Activated CD4-positive, CD25-positive, alpha-beta regulatory T cell treated with anti-CD3 and anti-CD28 coated beads, Interleukin-2, amount 50 U/mL, for 16 hours (primary cell): ENCODE measurements around the gene SPC24.
"Not testable (repeated sequence)": the region's sequence is repeated elsewhere in the genome, so short reads cannot be mapped to it uniquely, and the experiment has no call there.

Experiments
- DNase-seq: peaks from one replicate; pipeline ENCODE4 v3.0.0-alpha.2; 2020; ENCODE audit warnings: low read depth, low spot score

Gene SPC24

DNA sequence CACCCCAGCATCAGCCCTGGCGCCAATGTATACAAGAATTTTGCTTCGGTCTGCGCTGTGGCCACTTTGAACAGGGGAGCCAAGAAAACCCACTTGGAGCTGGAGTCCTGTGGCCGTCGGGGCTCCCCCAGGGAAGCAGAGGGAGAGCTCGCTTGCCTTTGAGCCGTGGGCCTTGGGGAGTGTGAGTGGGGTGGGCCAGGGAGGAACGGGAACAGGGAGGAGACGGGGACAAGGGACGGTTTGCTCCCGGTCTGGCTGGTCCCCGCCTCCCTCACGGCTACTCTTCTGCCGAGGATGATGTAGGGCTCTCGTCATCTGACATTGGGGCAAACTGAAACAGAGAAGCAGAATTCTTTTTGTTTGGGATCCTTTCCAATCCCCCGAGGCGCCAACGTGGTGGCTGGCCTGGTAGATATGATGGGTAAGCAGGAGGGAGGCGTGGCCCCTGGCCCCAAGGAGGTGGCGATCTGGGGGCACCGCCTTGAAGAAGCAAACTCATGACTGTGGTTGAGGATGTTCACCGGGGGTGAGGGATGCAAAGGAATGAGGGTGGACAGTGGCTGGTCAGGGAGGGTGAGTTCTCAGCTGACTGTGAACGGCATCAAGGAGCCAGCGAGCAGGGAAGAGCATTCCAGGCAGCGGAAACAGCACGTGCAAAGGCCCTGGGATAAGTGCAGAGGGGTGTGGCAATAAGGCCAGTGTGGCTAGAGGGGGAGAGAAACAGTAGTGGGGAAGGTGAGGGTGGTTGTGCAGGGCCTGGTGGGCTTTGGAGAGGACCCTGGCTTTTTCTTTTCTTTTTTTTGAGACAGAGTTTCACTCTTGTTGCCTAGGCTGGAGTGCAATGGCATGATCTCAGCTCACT lies 10.9 kb upstream of the SPC24 start:
- no peak for DNase-seq

DNA sequence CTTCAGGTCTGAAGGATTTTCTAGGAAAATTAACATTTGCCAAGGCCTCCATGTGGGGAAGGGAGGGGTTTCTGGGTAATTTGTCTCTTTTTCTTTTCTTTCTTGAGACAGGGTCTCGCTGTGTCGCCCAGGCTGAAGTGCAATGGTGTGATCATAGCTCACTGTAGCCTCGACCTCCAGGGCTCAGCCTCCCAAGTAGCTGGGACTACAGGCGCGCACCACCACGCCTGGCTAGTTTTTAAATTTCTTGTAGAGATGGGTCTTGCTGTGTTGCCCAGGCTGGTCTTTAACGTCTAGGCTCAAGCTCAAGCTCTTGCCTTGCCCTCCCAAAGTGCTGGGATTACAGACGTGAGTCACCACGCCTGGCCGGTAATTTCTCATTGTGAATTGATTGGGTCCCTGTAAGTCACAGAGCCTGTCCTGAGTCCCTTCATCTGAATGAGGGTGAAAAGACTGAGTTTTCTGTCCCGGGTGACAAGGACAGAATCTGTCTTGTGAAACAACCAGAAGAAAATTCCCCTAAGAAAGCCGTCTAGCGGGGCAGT lies 10.0 kb upstream of the SPC24 start:
- DNase-seq = no peak

DNA sequence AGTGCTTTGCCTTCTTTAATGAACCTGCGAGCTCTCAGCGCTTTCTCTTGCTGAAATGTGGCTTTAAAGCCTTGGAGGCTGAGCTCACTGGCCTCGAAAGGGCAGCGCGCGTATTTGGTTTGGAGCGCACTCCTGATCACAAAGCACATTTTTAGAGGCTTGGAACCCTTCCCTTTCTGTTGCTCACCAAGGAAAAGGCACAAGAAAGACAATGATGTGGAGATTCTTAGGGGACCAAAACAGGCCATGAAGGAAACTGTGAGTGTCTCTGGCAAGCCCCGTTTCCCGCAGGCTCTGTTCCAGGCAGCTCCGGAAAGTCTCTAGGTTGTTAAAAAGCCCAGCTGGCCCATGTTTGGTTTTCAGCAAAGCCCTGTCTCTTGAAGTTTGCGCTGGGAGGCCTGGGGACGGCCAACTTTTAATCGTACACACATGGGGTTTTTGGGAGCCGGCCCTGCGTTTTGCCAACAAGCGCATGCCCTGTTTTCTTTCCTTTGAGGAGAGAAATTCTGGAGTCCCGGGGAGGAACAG lies 9.4 kb upstream of the SPC24 start:
- DNase-seq = no peak

DNA sequence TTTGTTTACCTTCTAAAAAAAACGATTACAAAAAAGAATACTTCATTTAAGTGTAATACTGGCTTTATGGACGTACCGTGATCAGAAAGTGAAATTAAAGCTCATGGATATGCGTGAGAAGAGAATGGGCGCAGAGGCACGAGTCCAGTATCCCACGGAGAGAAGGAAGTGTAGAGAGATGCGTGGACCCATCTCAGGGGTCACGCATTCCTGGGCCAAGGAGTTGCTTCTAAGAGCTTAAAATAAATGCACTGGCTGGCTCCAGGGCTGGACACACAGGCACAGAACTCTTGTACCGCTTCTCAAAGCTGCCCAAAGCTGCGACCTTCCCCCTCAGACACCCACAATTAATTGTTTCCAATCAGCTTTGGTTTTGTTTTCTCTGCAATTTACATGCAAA lies 8.7 kb upstream of the SPC24 start:
- DNase-seq = no peak

DNA sequence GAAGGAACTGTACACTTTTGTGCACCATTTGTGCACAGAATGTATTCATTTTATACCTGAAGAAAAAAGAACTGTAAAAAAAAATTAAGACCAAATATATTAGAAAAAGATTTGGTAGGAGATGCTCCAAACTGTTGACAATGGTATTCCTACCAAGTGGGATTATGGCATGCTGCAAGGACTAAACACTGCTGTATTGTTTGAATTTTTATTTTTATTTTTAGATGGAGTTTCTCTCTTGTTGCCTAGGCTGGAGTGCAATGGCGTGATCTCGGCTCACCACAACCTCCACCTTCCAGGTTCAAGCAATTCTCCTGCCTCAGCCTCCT lies 4.8 kb upstream of the SPC24 start:
- not testable (repeated sequence) for DNase-seq

DNA sequence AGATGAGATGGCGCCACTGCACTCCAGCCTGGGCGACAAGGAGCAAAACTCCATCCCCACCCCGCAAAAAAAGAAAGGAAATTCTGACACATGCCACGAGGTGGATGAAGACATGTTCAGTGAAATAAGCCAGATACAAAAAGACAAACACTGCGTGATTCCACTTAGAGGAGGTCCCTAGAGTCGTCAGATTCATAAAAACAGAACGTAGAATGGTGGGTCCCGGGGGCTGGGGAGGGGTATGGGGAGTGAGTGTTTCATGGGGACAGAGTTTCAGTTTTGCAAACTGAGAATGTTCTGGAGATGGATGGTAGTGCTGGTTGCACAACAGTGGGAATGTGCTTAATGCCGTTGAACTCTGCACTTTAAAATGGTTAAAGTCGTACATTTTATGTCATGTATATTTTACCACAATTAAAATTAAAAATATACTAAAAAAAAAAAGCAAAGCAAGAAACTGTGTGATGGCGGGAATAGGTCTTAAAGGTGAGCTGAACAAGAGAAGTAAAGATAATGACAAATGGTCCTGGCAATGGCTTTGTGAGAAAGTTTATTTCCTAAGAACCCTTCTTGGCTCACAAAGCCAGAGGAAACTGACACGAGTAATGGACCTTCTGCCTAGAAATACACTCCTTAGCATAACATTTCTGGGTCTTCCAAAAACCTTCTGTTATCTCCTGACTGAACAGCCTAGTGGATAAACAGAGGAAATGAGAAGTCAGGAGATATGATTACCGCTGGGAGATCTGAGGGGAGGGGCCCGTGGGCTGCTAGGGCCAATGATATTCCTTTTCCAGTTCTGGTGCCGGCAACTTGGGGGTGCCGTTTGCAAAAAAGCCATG lies 4.2 kb upstream of the SPC24 start:
- DNase-seq = no peak

DNA sequence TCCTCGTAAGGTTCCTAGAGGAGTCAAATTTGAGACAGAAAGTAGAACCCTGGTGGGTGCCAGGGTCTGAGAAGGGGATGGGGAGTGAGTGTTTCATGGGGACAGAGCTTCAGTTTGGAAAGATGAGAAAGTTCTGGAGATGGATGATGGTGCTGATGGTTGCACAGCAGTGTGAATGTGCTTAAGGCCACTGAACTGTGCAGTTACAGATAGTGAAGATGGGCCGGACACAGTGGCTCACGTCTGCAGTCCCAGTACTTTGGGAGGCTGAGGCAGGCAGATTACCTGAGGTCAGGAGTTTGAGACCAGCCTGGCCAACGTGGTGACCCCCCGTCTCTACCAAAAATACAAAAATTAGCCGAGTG lies 917 bp downstream of the SPC24 start:
- no peak for DNase-seq

DNA sequence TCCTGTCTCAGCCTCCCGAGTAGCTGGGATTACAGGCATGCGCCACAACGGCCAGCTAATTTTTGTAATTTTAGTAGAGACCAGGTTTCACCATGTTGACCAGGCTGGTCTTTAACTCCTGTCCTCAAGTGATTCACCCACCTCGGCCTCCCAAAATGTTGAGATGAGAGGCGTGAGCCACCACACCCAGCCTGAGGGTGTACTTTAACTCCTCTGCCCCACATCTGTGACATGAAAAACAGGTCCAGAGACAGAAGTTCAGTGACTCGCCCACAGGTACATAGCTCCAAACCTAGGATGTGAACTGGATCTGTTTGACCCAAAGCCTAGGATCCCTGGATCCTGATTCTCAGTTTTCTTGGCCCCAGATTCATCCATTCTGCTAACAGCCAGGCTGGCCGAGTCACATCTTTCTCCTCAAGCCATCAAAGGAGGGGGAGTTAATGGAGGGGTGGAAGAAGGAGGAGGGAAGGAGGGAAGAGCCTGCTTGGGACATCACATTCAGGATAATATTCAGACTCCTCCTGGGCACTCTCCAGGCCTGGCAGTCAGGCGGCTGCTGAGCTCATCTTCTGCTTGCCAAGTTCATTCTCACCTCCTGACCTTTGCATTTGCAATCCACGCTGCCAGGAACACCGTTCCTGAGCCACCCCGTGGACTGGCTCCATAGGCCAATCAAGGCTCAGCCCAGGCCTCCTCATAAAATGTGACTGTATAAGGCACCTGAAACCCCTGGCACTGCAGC lies 3.1 kb downstream of the SPC24 start:
- no peak for DNase-seq

DNA sequence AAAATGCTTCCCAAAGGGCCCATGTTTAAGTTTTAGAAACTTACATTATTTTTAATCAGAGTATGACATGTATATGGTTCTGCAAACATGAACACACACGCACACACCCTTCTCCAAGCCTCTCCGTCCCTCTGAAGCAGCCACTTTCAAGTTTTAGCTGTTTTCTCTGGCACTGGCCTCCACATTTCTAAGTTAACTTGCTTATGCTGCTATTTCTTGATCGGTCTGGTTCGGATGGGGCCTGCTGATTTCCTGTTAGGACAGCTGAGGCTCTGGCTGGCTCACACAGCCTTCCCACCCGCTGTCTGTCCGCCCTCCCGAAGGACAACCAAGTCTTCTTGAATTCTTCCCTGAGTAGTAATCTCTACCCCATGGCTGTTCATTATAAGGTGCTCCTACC lies 4.4 kb downstream of the SPC24 start:
- DNase-seq = no peak

DNA sequence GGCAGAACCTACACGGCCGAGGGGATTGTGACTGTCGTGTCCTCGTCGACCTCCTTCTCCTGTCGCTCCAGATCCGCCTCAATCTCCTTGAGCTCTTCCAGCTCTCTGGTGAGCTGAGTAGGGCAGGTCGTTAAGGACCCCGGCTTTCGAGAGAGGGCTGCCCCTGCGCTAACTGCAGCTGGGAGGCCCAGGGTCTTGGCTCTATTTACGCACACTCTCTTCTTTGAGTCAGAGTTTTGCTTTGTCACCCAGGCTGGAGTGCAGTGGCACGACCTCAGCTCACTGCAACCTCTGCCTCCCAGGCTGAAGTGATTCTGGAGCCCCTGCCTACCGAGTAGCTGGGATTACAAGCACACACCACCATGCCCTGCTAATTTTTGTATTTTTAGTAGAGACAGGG lies 7.6 kb downstream of the SPC24 start:
- DNase-seq = no peak

DNA sequence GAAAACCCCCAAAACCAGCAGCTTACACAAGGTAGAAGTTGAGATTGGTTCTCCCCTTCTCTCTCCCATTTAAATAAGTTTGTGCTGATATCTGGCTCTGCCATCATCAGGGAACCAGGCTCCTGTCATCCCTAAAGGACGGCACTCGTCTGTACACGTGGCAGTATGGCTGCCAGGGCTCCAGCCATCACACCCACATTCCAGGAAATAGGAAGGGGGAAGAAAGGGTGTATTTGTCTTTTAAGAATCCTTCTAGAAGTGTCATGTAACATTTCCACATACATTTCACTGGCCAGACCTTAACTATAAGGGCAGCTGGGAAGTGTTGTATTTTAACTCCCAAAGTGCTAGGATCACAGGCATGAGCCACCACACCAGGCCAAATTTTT lies 10.1 kb downstream of the SPC24 start:
- DNase-seq = no peak

DNA sequence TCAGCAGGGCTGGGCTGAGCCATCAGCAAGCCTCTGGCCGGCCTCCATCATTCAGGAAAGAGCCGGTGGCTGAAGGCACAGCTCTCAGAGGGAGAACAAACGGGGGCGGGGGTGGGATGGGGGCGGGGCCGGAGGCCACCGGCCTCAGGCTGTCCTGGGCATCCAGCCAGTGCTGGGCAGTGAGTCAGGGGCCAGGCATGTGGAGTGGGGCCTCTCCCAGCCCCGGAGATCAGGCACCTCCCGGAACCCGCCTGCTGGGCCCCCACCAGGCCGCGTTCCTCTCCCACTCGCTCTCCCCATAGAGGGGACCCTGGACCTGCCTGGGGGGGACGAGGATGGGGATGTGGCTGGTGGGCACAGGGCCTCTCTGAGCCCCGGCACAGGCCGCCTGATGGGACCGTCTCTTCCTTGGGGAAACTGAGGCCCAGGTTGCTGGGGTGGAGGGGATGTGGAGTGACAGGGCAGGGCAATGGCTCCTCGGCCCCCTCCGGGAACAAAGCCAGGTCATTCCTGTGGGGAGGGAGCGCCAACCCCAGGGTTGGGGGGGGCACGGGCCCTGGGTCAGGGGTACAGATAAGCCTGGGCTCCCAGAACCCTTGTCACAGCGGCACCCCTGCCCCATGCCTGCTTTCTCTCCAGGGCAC lies 12.9 kb downstream of the SPC24 start:
- DNase-seq = no peak

DNA sequence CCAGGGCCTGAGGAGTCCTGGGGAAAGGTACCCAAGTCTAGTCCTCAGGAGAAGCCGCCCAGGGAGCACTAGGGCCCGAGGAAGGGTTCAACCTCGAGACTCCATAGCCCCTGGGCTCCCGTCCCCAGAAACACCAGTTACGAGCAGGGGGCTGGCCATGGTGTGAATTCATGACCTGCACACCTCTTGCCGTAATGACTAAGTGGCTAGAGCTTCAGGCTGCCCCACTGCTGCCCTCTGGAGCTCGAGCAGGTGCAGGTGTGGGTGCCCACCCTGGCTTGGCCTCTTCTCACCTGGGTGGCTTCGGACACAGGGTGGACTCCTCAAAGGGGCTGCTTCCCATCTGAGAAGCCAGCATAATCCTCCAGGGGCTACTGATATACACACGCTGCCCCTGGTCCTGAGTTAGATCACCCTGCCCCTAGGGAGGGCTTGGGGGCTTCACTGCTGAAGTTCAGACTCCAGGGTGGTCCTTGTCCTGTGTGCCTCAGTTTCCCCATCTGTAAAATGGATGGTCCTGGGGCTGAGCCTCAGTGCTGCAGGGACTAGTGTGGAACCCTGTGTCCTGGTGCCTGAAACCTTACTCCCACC lies 13.6 kb downstream of the SPC24 start:
- DNase-seq = no peak

DNA sequence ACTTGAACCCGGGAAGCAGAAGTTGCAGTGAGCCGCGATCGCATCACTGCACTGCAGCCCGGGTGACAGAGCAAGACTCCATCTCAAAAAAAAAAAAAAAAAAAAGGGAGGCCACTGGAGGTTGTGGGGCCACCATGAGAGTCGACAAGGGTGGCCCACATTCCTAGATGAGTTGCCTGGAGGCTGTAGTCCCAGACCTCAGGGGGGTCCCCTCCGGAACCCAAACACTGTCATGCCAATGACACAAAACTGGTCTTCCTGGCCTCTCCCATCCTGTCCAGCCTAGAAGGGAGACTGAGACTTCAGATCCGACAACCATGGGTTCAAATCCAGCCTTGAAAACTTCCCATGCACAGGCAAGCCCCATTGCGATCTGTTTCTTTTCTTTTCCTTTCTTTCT lies 14.7 kb downstream of the SPC24 start:
- DNase-seq = no peak

DNA sequence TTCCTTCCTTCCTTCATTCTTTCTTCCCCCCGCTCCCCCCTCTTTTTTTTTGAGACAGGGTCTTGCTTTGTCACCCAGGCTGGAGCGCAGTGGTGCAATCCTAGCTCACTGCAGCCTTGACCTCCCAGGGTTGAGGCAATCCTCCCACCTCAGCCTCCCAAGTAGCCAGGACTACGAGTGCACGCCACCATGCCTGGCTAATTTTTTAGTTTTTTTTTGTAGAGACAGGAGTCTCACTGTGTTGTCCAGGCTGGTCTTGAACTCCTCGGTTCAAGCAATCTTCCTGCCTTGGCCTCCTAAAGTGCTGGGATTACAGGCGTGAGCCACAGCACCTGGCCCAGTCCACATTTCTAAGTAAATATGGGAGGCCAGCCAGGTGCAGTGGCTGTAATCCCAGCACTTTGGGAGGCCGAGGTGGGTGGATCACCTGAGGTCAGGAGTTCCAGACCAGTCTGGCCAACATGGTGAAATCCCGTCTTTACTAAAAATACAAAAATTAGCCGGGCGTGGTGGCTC lies 15.5 kb downstream of the SPC24 start:
- not testable (repeated sequence) for DNase-seq

DNA sequence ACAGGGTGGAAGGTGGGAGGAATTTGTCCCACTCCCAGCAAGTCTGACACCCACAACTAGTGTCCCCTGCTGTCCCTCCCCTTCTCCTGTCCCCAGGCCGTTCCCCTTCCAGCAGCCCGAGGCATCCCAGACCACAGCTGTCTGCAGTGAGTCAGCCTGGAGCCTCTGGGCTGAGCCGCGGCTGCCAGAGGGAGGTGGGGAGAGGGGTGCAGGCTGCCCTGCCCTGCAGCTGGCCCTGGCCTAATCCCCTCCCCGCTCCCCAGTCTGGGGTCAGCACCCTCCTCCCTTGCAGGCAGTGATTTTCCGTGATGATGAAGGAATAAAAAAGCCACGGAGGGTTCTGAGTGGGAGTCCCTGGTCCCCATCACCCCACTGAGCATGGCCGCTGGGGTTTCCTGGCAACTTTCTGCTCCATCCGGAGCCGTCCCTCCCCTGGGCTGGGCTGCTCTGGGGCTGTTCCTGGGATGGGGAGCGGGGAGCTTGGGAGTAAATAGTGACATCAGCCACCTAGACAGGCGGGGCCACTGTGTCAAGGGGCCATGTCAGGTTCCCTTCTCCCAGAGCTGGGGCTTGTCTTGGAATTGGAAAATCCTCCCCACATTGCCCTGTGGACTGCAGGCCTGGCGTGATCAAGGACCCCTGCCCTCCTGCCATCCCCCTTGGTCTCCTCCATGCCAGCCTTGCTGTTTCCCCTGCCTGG lies 16.8 kb downstream of the SPC24 start:
- DNase-seq = no peak

DNA sequence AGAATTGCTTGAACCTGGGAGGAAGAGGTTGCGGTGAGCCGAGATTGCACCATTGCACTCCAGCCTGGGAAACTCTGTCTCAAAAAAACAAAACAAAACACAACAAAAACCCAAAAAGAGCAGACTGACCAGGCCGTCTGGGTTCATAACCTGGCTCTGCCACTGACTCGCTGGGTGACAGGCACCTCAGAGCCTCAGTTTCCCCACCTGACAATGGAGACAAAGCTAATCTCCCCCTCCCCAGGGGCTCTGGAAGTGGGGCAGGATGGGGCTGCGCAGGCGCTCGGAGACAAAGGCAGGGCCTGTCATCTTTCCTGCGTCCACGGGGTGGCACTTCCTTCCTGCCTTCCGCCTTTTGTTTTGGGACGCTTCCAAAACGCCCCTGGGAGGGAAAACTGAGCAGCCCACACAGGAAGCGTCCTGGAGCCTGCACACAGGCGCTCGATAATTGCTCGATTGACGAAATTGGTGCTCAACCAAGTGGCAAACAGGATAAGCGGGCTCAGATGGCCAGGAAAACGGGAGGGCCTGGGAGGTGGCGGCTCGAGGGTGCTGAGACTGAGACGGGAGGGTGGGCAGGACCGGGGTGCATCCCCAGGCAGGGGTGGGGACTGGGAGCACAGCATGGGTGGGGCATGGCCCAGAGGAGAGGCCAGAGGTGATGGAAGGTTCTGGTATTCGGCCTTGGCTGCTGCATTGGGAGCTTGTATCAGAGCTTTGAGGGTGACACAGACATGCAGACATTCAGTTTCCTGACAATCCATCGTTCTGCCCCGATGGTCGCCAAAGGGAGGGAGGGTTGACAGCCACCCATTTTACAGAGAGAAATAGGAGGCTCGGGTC lies 17.8 kb downstream of the SPC24 start:
- DNase-seq = peak; percentile 15

DNA sequence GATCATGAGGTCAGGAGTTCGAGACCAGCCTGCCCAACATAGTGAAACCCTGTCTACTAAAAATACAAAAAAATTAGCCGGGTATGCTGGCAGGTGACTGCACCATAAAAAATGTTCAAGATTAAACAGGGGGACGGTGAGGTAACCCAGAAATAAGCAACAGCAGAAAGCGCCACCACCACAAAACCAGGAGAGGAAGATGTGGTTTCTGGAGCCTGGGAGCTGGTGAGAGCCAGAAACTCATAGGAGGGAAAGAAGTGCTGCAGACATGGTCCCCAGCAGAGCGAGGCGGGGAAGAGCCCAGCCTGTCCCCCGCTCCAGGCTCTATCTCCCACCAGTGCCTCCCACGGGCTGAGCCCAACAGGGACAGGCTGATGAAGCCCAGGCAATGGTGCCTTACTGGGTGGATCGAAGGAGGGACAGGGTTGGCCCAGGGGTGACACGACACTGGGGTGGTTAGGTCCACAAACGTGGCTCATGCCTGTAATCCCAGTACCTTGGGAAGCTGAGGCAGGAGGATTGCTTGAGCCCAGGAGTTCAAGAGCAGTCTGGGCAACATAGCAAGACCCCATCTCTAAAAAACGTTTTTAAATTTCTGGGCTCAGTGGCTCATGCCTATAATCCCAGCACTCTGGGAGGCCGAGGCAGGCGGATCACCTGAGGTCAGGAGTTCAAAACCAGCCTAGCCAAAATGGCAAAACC lies 19.0 kb downstream of the SPC24 start:
- no peak for DNase-seq

DNA sequence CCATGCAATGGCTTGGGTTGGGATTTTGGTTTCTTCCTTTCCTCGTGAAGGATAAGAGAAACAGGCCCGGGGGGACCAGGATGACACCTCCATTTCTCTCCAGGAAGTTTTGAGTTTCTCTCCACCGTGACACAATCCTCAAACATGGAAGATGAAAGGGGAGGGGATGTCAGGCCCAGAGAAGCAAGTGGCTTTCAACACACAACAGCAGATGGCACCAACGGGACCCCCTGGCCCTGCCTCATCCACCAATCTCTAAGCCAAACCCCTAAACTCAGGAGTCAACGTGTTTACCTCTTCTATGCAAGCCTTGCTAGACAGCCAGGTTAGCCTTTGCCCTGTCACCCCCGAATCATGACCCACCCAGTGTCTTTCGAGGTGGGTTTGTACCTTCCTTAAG lies 24.1 kb downstream of the SPC24 start:
- DNase-seq = no peak
